ENCODE measurements around the gene SATB1.
"Not testable (repeated sequence)": the region's sequence is repeated elsewhere in the genome, so short reads cannot be mapped to it uniquely, and the experiment has no call there.

The SATB1 gene

GRCh38 chr3:18424729-18425640, at the start of gene SATB1:
SATB1 (minus strand) TSS chr3:18425339; CDS start chr3:18420967, 4,372 bp downstream.
- peak; percentile 47 for DNase-seq (ENCODE audit: low read depth)

GRCh38 chr3:18474202-18474601, 49.1 kb upstream of the SATB1 start:
- no peak for DNase-seq (ENCODE audit: low read depth)

GRCh38 chr3:18469775-18470174, 44.6 kb upstream of the SATB1 start:
- DNase-seq (ENCODE audit: low read depth) = no peak

GRCh38 chr3:18466136-18466535, 41.0 kb upstream of the SATB1 start:
- DNase-seq (ENCODE audit: low read depth) = no peak

GRCh38 chr3:18454766-18455165, 29.6 kb upstream of the SATB1 start:
- no peak for DNase-seq (ENCODE audit: low read depth)

GRCh38 chr3:18449618-18450017, 24.5 kb upstream of the SATB1 start:
- not testable (repeated sequence) for DNase-seq (ENCODE audit: low read depth)

GRCh38 chr3:18447720-18448119, 22.6 kb upstream of the SATB1 start:
- no peak for DNase-seq (ENCODE audit: low read depth)

GRCh38 chr3:18446149-18446825, 21.1 kb upstream of the SATB1 start:
- no peak for DNase-seq (ENCODE audit: low read depth)

GRCh38 chr3:18445401-18446148, 20.4 kb upstream of the SATB1 start:
- DNase-seq (ENCODE audit: low read depth) = peak; percentile 60

- DNase-seq (ENCODE audit: low read depth) = peak; percentile 57
These were observed 19.7 kb upstream of the SATB1 start for GRCh38 chr3:18444595-18445400.

GRCh38 chr3:18443665-18444594, 18.8 kb upstream of the SATB1 start:
- no peak for DNase-seq (ENCODE audit: low read depth)

GRCh38 chr3:18442756-18443664, 17.9 kb upstream of the SATB1 start:
- no peak for DNase-seq (ENCODE audit: low read depth)

- no peak for DNase-seq (ENCODE audit: low read depth)
These were observed 16.4 kb upstream of the SATB1 start for GRCh38 chr3:18441551-18441950.

- no peak for DNase-seq (ENCODE audit: low read depth)
These were observed 15.1 kb upstream of the SATB1 start for GRCh38 chr3:18440066-18440722.

- DNase-seq (ENCODE audit: low read depth) = no peak
These were observed 14.1 kb upstream of the SATB1 start for GRCh38 chr3:18439281-18439680.

GRCh38 chr3:18438586-18438985, 13.4 kb upstream of the SATB1 start:
- no peak for DNase-seq (ENCODE audit: low read depth)

- no peak for DNase-seq (ENCODE audit: low read depth)
These were observed 11.1 kb upstream of the SATB1 start for GRCh38 chr3:18436213-18436612.

- no peak for DNase-seq (ENCODE audit: low read depth)
These were observed 9.6 kb upstream of the SATB1 start for GRCh38 chr3:18434711-18435110.

- DNase-seq (ENCODE audit: low read depth) = no peak
These were observed 7.6 kb upstream of the SATB1 start for GRCh38 chr3:18432752-18433151.
